GM13976 (cell line): ENCODE results near the gene FAM217B.

Experiments used
- DNase-seq: peaks from one replicate; pipeline ENCODE4 v3.0.0; 2012; ENCODE audit warnings: low spot score
- CTCF ChIP-seq: IDR thresholded peaks from 2 replicates; pipeline ENCODE4 v1.5.1; 2012; ENCODE audit warnings: borderline replicate concordance, mild to moderate bottlenecking; ENCODE audit not compliant: insufficient read depth; ENCODE audit errors: extremely low read depth, missing control alignments, control extremely low read depth
- in situ Hi-C: fragments of 300-500 bp; cut with MboI; formaldehyde crosslinking; loops from one replicate; pipeline ENCODE4 v1.12.0; 2022; ENCODE audit warnings: low sequenced_read_pairs, mixed read lengths, inconsistent platforms; ENCODE audit not compliant: unreplicated experiment

Gene FAM217B

GRCh38 chr20:59940129-59940955 lies at the start of gene FAM217B, which contains the start of gene PPP1R3D:
FAM217B (plus strand) TSS chr20:59940389; CDS start chr20:59943944, 3,555 bp downstream.
PPP1R3D (minus strand) TSS chr20:59940305; CDS start chr20:59939931, 374 bp downstream.
- TF ChIP-seq CTCF = peak; percentile 7
- in situ Hi-C loops = no loop called here
- peak; percentile 97 for DNase-seq

GRCh38 chr20:59891581-59891980 lies 48.6 kb upstream of the FAM217B start:
- in situ Hi-C loops = no loop called here
- no peak for TF ChIP-seq CTCF
- no peak for DNase-seq

- in situ Hi-C loops = no loop called here
Measured at GRCh38 chr20:59895908-59896307, 44.3 kb upstream of the FAM217B start.

GRCh38 chr20:59902470-59902869 lies 37.7 kb upstream of the FAM217B start:
- DNase-seq = no peak
- in situ Hi-C loops = no loop called here
- no peak for TF ChIP-seq CTCF

More at GRCh38 chr20:59895908-59896307, 44.3 kb upstream of the FAM217B start:
- no peak for TF ChIP-seq CTCF
- DNase-seq = no peak

- in situ Hi-C loops = no loop called here
- TF ChIP-seq CTCF = no peak
- DNase-seq = no peak
Measured at GRCh38 chr20:59903621-59904020, 36.6 kb upstream of the FAM217B start.

GRCh38 chr20:59908855-59909254 lies 31.3 kb upstream of the FAM217B start:
- no peak for DNase-seq
- in situ Hi-C loops = no loop called here
- no peak for TF ChIP-seq CTCF

- DNase-seq = no peak
- no peak for TF ChIP-seq CTCF
- in situ Hi-C loops = no loop called here
Measured at GRCh38 chr20:59911041-59911440, 29.1 kb upstream of the FAM217B start.
